H1 (cell line): Measurements from ENCODE around the gene FHOD1. TPM values are rescaled to one million over a fixed set of nuclear protein-coding genes. Genes with fewer than 3 reads are reported as not detected.

Source experiments
- CREB1 ChIP-seq: IDR thresholded peaks from 2 replicates; pipeline ENCODE4 v1.6.1; 2012; ENCODE audit warnings: inconsistent platforms
- EZH2 ChIP-seq: fragments of 200-600 bp; sonication (generic); IDR thresholded peaks from 2 replicates; pipeline ENCODE4 v1.7.1; 2012; ENCODE audit warnings: low read depth, mild to moderate bottlenecking, moderate library complexity, low read length, inconsistent platforms; ENCODE audit not compliant: severe bottlenecking
- KDM4A ChIP-seq: IDR thresholded peaks from one replicate; pipeline ENCODE4 v1.7.1; 2012; ENCODE audit warnings: low read depth, mild to moderate bottlenecking, moderate library complexity, low read length, inconsistent platforms; ENCODE audit not compliant: severe bottlenecking
- POLR2A ChIP-seq, 2 experiments: IDR thresholded peaks; 1 replicate in 1 of 2; 2 replicates in 1 of 2; pipeline ENCODE4 v1.6.1; 2011; ENCODE audit warnings: low read depth in 2 of 2, low read length in 2 of 2, mild to moderate bottlenecking in 2 of 2; ENCODE audit errors: control extremely low read depth in 1 of 2
- POLR2AphosphoS5 ChIP-seq: IDR thresholded peaks from 2 replicates; pipeline ENCODE4 v1.6.1; 2011; ENCODE audit warnings: low read depth, low read length
- polyA plus RNA-seq, 7 experiments: library from polyadenylated mRNA; depleted of rRNA in 3 of 7; stranded (reverse) in 5 of 7; unstranded in 2 of 7; fragments of >200 nt in 5 of 7; fragments of 200-250 nt in 2 of 7; gene quantifications; 1 replicate in 5 of 7; 2 replicates in 1 of 7; 4 replicates in 1 of 7; pipeline versions ENCODE4 v1.2.1 to v1.2.3, GENCODE V29; 2011 to 2013; ENCODE audit warnings: missing spikeins in 2 of 7, mixed read lengths in 2 of 7
- total RNA-seq: library from RNA; stranded (reverse); fragmentation: NEBNext Ultra II Directional; extraction: Animal tissue kit (Norgen Biotek cat#: 25700); gene quantifications from 2 replicates; pipeline ENCODE4 v1.2.1, GENCODE V29; 2021
- TF ChIP-seq, protein P1 (sequence below): IDR thresholded peaks from 2 replicates; pipeline ENCODE4 v1.6.1; 2012; ENCODE audit warnings: inconsistent platforms
- TF ChIP-seq, protein P2 (sequence below): fragments of 300-600 bp; sonication (generic); IDR thresholded peaks from 2 replicates; pipeline ENCODE4 v1.7.1; 2012; ENCODE audit warnings: low read length, moderate library complexity, mild to moderate bottlenecking, inconsistent platforms; ENCODE audit not compliant: insufficient replicate concordance

FHOD1 gene
- total and polyA plus RNA-seq, 2 of the 8 experiments (the other 6 are each of a cell fraction or from before 2014, with no cell fraction given) = 31.3 to 60.7 TPM

DNA sequence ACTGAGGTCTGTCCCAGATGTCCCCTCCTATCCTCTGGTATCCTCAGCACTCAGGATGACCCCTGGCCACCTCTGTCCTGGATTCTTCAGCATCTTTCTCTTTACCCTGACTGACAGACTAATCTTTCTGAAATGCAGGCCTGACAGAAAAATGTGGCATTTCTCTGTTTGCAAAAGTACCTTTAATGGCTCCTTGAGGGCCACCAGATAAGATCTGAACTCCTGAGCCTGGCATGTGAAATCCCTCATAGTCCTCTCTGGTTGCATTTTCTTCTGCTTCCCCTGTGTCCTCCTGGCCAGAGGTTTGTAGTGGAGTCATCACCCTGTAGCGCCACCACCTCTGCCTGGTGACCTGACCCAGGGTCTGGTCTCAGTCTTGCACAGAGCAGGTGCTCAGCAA is 50.4 kb downstream of the FHOD1 start (continued):
- TF ChIP-seq, protein P1, sequence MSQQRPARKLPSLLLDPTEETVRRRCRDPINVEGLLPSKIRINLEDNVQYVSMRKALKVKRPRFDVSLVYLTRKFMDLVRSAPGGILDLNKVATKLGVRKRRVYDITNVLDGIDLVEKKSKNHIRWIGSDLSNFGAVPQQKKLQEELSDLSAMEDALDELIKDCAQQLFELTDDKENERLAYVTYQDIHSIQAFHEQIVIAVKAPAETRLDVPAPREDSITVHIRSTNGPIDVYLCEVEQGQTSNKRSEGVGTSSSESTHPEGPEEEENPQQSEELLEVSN = no peak
- TF ChIP-seq POLR2AphosphoS5 = no peak
- no peak for TF ChIP-seq POLR2A (IDR thresholded peaks at IDR 0.05; ENCODE audit: control extremely low read depth in 1 of 2, low read depth in 2 of 2, low read length in 2 of 2)
- TF ChIP-seq, protein P2, sequence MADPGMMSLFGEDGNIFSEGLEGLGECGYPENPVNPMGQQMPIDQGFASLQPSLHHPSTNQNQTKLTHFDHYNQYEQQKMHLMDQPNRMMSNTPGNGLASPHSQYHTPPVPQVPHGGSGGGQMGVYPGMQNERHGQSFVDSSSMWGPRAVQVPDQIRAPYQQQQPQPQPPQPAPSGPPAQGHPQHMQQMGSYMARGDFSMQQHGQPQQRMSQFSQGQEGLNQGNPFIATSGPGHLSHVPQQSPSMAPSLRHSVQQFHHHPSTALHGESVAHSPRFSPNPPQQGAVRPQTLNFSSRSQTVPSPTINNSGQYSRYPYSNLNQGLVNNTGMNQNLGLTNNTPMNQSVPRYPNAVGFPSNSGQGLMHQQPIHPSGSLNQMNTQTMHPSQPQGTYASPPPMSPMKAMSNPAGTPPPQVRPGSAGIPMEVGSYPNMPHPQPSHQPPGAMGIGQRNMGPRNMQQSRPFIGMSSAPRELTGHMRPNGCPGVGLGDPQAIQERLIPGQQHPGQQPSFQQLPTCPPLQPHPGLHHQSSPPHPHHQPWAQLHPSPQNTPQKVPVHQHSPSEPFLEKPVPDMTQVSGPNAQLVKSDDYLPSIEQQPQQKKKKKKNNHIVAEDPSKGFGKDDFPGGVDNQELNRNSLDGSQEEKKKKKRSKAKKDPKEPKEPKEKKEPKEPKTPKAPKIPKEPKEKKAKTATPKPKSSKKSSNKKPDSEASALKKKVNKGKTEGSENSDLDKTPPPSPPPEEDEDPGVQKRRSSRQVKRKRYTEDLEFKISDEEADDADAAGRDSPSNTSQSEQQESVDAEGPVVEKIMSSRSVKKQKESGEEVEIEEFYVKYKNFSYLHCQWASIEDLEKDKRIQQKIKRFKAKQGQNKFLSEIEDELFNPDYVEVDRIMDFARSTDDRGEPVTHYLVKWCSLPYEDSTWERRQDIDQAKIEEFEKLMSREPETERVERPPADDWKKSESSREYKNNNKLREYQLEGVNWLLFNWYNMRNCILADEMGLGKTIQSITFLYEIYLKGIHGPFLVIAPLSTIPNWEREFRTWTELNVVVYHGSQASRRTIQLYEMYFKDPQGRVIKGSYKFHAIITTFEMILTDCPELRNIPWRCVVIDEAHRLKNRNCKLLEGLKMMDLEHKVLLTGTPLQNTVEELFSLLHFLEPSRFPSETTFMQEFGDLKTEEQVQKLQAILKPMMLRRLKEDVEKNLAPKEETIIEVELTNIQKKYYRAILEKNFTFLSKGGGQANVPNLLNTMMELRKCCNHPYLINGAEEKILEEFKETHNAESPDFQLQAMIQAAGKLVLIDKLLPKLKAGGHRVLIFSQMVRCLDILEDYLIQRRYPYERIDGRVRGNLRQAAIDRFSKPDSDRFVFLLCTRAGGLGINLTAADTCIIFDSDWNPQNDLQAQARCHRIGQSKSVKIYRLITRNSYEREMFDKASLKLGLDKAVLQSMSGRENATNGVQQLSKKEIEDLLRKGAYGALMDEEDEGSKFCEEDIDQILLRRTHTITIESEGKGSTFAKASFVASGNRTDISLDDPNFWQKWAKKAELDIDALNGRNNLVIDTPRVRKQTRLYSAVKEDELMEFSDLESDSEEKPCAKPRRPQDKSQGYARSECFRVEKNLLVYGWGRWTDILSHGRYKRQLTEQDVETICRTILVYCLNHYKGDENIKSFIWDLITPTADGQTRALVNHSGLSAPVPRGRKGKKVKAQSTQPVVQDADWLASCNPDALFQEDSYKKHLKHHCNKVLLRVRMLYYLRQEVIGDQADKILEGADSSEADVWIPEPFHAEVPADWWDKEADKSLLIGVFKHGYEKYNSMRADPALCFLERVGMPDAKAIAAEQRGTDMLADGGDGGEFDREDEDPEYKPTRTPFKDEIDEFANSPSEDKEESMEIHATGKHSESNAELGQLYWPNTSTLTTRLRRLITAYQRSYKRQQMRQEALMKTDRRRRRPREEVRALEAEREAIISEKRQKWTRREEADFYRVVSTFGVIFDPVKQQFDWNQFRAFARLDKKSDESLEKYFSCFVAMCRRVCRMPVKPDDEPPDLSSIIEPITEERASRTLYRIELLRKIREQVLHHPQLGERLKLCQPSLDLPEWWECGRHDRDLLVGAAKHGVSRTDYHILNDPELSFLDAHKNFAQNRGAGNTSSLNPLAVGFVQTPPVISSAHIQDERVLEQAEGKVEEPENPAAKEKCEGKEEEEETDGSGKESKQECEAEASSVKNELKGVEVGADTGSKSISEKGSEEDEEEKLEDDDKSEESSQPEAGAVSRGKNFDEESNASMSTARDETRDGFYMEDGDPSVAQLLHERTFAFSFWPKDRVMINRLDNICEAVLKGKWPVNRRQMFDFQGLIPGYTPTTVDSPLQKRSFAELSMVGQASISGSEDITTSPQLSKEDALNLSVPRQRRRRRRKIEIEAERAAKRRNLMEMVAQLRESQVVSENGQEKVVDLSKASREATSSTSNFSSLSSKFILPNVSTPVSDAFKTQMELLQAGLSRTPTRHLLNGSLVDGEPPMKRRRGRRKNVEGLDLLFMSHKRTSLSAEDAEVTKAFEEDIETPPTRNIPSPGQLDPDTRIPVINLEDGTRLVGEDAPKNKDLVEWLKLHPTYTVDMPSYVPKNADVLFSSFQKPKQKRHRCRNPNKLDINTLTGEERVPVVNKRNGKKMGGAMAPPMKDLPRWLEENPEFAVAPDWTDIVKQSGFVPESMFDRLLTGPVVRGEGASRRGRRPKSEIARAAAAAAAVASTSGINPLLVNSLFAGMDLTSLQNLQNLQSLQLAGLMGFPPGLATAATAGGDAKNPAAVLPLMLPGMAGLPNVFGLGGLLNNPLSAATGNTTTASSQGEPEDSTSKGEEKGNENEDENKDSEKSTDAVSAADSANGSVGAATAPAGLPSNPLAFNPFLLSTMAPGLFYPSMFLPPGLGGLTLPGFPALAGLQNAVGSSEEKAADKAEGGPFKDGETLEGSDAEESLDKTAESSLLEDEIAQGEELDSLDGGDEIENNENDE = no peak
- no peak for TF ChIP-seq EZH2
- no peak for TF ChIP-seq KDM4A
- TF ChIP-seq CREB1 = no peak
